ENCODE results near the gene MVB12B.
A peak's percentile ranks its signal among the peaks of the same experiment; 100 is the strongest.

MVB12B gene

GRCh38 chr9:126335837-126336735 is 9.5 kb downstream of the MVB12B start:
- Histone ChIP-seq H3K27me3 (ENCODE audit: insufficient read depth, low read depth, severe bottlenecking) (no peaks in the 10 kb centered on the region), H3K36me3 (peaks cover 23% of the 10 kb centered on the region), H3K9me3 (ENCODE audit: severe bottlenecking) (no peaks in the 10 kb centered on the region), H3K27ac (no peak overlapping the region), H3K4me3 (ENCODE audit: low read depth, low read length) (no peak overlapping the region)
- no peak for DNase-seq
- TF ChIP-seq CTCF (IDR thresholded peaks at IDR 0.05; ENCODE audit: low read depth, low read length) = 0 out of 2 replicates have a peak, but pooled peaks have one; percentile 5

- Histone ChIP-seq H3K36me3 (peaks cover 29% of the 10 kb centered on the region), H3K27me3 (ENCODE audit: insufficient read depth, low read depth, severe bottlenecking) (no peaks in the 10 kb centered on the region), H3K9me3 (ENCODE audit: severe bottlenecking) (no peaks in the 10 kb centered on the region), H3K4me3 (ENCODE audit: low read depth, low read length) (no peak overlapping the region), H3K27ac (no peak overlapping the region)
- no peak for TF ChIP-seq CTCF (IDR thresholded peaks at IDR 0.05; ENCODE audit: low read depth, low read length)
- no peak for DNase-seq
These were observed 10.2 kb downstream of the MVB12B start for GRCh38 chr9:126336736-126337325.

GRCh38 chr9:126337729-126338372 is 11.2 kb downstream of the MVB12B start:
- no peak for TF ChIP-seq CTCF (IDR thresholded peaks at IDR 0.05; ENCODE audit: low read depth, low read length)
- Histone ChIP-seq H3K27ac (no peak overlapping the region), H3K27me3 (ENCODE audit: insufficient read depth, low read depth, severe bottlenecking) (no peaks in the 10 kb centered on the region), H3K4me3 (ENCODE audit: low read depth, low read length) (no peak overlapping the region), H3K9me3 (ENCODE audit: severe bottlenecking) (no peaks in the 10 kb centered on the region), H3K36me3 (peaks cover 36% of the 10 kb centered on the region)
- DNase-seq = no peak

GRCh38 chr9:126338945-126339344 is 12.3 kb downstream of the MVB12B start:
- H3K9me3 ChIP-seq (ENCODE audit: severe bottlenecking) = no peaks in the 10 kb centered on the region
- no peak for DNase-seq
- H3K27me3 ChIP-seq (ENCODE audit: insufficient read depth, low read depth, severe bottlenecking) = no peaks in the 10 kb centered on the region
- no peak for TF ChIP-seq CTCF (IDR thresholded peaks at IDR 0.05; ENCODE audit: low read depth, low read length)
- no peak overlapping the region for H3K27ac ChIP-seq
- H3K4me3 ChIP-seq (ENCODE audit: low read depth, low read length) = no peak overlapping the region
- peaks cover 42% of the 10 kb centered on the region for H3K36me3 ChIP-seq

- no peak overlapping the region for H3K4me3 ChIP-seq (ENCODE audit: low read depth, low read length)
- no peak for DNase-seq
- H3K9me3 ChIP-seq (ENCODE audit: severe bottlenecking) = no peaks in the 10 kb centered on the region
- no peaks in the 10 kb centered on the region for H3K27me3 ChIP-seq (ENCODE audit: insufficient read depth, low read depth, severe bottlenecking)
- no peak for TF ChIP-seq CTCF (IDR thresholded peaks at IDR 0.05; ENCODE audit: low read depth, low read length)
- peaks cover 55% of the 10 kb centered on the region for H3K36me3 ChIP-seq
- H3K27ac ChIP-seq = no peak overlapping the region
These were observed 14.8 kb downstream of the MVB12B start for GRCh38 chr9:126341426-126341825.
